Measurements from ENCODE around the gene PPP1R26.

PPP1R26 gene

GRCh38 chr9:135502873-135503321 is 23.3 kb downstream of the PPP1R26 start:
- H3K36me3 ChIP-seq, result peaks cover 47% of the 10 kb centered on the region
- H4K20me1 ChIP-seq, result peaks cover 53% of the 10 kb centered on the region
- H3K27me3 ChIP-seq, result no peaks in the 10 kb centered on the region
- no peak overlapping the region for H3K4me3 ChIP-seq
- no peak overlapping the region; the same call in 1 of the 2 replicates for H3K4me2 ChIP-seq
- no peak for TF ChIP-seq Cebpa-rat (IDR thresholded peaks at IDR 0.05)
- no peak overlapping the region for H3K9ac ChIP-seq
- no peaks in the 10 kb centered on the region for H3K9me3 ChIP-seq
- peaks cover 20% of the 10 kb centered on the region for H3K4me1 ChIP-seq
- H3K27ac ChIP-seq, result no peak overlapping the region

- Histone ChIP-seq H3K27ac (no peak overlapping the region), H3K4me2 (no peak overlapping the region), H3K4me3 (no peak overlapping the region), H3K9ac (no peak overlapping the region), H3K27me3 (no peaks in the 10 kb centered on the region), H3K4me1 (peaks cover 20% of the 10 kb centered on the region), H3K9me3 (peaks cover 7% of the 10 kb centered on the region), H3K36me3 (peaks cover 47% of the 10 kb centered on the region), H4K20me1 (peaks cover 53% of the 10 kb centered on the region)
- TF ChIP-seq Cebpa-rat (IDR thresholded peaks at IDR 0.05), result no peak
Measured at GRCh38 chr9:135503371-135504261, 24.0 kb downstream of the PPP1R26 start.

GRCh38 chr9:135504262-135505243 is 25.0 kb downstream of the PPP1R26 start:
- H4K20me1 ChIP-seq, result peaks cover 53% of the 10 kb centered on the region
- no peaks in the 10 kb centered on the region for H3K27me3 ChIP-seq
- peaks cover 47% of the 10 kb centered on the region for H3K36me3 ChIP-seq
- no peak overlapping the region for H3K27ac ChIP-seq
- H3K9ac ChIP-seq, result no peak overlapping the region
- peaks cover 16% of the 10 kb centered on the region for H3K9me3 ChIP-seq
- no peak overlapping the region for H3K4me2 ChIP-seq
- H3K4me1 ChIP-seq, result peaks cover 11% of the 10 kb centered on the region
- no peak for TF ChIP-seq Cebpa-rat (IDR thresholded peaks at IDR 0.05)
- no peak overlapping the region for H3K4me3 ChIP-seq

- Histone ChIP-seq H3K4me2 (no peak overlapping the region), H3K27me3 (no peaks in the 10 kb centered on the region), H3K4me3 (no peak overlapping the region), H3K36me3 (peaks cover 47% of the 10 kb centered on the region), H3K9me3 (peaks cover 20% of the 10 kb centered on the region), H3K27ac (no peak overlapping the region), H3K4me1 (peaks cover 10% of the 10 kb centered on the region), H4K20me1 (peaks cover 53% of the 10 kb centered on the region), H3K9ac (no peak overlapping the region)
- no peak for TF ChIP-seq Cebpa-rat (IDR thresholded peaks at IDR 0.05)
Measured at GRCh38 chr9:135505406-135506187, 26.0 kb downstream of the PPP1R26 start.

- Histone ChIP-seq H3K9ac (no peak overlapping the region), H3K4me1 (peaks cover 10% of the 10 kb centered on the region), H3K27ac (no peak overlapping the region)
Measured at GRCh38 chr9:135506327-135507103, 26.9 kb downstream of the PPP1R26 start.

GRCh38 chr9:135507104-135508035 is 27.8 kb downstream of the PPP1R26 start:
- TF ChIP-seq Cebpa-rat (IDR thresholded peaks at IDR 0.05), result no peak
- no peak overlapping the region for H3K4me3 ChIP-seq
- peaks cover 37% of the 10 kb centered on the region for H4K20me1 ChIP-seq
- H3K27me3 ChIP-seq, result no peaks in the 10 kb centered on the region
- peaks cover 6% of the 10 kb centered on the region for H3K4me1 ChIP-seq
- H3K9ac ChIP-seq, result no peak overlapping the region
- H3K9me3 ChIP-seq, result peaks cover 20% of the 10 kb centered on the region
- no peak overlapping the region for H3K4me2 ChIP-seq
- no peak overlapping the region for H3K27ac ChIP-seq
- peaks cover 38% of the 10 kb centered on the region for H3K36me3 ChIP-seq

More at GRCh38 chr9:135506327-135507103, 26.9 kb downstream of the PPP1R26 start:
- Histone ChIP-seq H3K4me3 (no peak overlapping the region), H3K4me2 (no peak overlapping the region), H3K9me3 (peaks cover 20% of the 10 kb centered on the region), H4K20me1 (peaks cover 46% of the 10 kb centered on the region), H3K27me3 (no peaks in the 10 kb centered on the region), H3K36me3 (peaks cover 46% of the 10 kb centered on the region)
- TF ChIP-seq Cebpa-rat (IDR thresholded peaks at IDR 0.05), result no peak

GRCh38 chr9:135508211-135508820 is 28.7 kb downstream of the PPP1R26 start:
- Histone ChIP-seq H3K4me1 (peaks cover 6% of the 10 kb centered on the region; the same call in 1 of the 2 replicates), H4K20me1 (peaks cover 28% of the 10 kb centered on the region), H3K9me3 (peaks cover 20% of the 10 kb centered on the region), H3K27me3 (no peaks in the 10 kb centered on the region), H3K9ac (no peak overlapping the region), H3K4me3 (no peak overlapping the region), H3K4me2 (no peak overlapping the region), H3K27ac (no peak overlapping the region), H3K36me3 (peaks cover 28% of the 10 kb centered on the region)
- TF ChIP-seq Cebpa-rat (IDR thresholded peaks at IDR 0.05), result no peak

Data from BLaER1 (cell line).